ENCODE data around the gene OGFOD1.

The OGFOD1 gene

GRCh38 chr16:56519459-56520250 lies 68.3 kb downstream of the OGFOD1 start, which contains the start of gene BBS2:
Gene BBS2 (minus strand): TSS chr16:56520024. CDS start chr16:56519862, 162 bp downstream.
- ATAC-seq: peak; percentile 97
- no peak for TF ChIP-seq PPARA (CRISPR knock-in tag; IDR thresholded peaks at IDR 0.05; ENCODE audit: borderline replicate concordance)
- TF ChIP-seq ESRRG (CRISPR knock-in tag; IDR thresholded peaks at IDR 0.05): no peak
- TF ChIP-seq OSR1 (CRISPR knock-in tag; IDR thresholded peaks at IDR 0.05): no peak
- TF ChIP-seq CREB5 (CRISPR knock-in tag; IDR thresholded peaks at IDR 0.05; ENCODE audit: low read depth): no peak
- TF ChIP-seq ZFP3 (CRISPR knock-in tag; IDR thresholded peaks at IDR 0.05): 0 out of 2 replicates have a peak, but pooled peaks have one; percentile 16

DNA sequence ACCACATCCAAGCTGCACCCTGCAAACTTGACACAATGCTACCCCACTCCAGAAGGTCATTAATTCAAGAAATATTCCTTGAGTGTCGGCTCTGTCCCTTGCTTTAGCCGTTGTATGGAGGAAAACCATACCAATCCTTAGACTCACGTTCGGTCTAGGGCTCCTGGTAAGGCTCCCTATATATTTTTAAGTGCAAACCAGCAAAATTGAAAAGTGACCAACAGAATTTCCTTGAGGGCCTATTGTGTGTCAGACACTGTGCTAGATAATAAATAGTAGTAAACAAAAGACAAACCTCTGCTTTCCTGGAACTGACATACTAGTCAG lies 68.9 kb downstream of the OGFOD1 start:
- TF ChIP-seq POU6F1 (CRISPR knock-in tag; IDR thresholded peaks at IDR 0.05; ENCODE audit: borderline replicate concordance, low read depth): no peak
- peak; percentile 43 for ATAC-seq

GRCh38 chr16:56525236-56525635 lies 73.9 kb downstream of the OGFOD1 start:
- TF ChIP-seq ZC3H10 (CRISPR knock-in tag; IDR thresholded peaks at IDR 0.05): no peak
- TF ChIP-seq ISL1 (CRISPR knock-in tag; IDR thresholded peaks at IDR 0.05): no peak
- no peak for TF ChIP-seq ARNTL (CRISPR knock-in tag; IDR thresholded peaks at IDR 0.05; ENCODE audit: borderline replicate concordance, low read depth)
- no peak for TF ChIP-seq CREB5 (CRISPR knock-in tag; IDR thresholded peaks at IDR 0.05; ENCODE audit: low read depth)
- ATAC-seq: peak; percentile 85
